IPS-NIHi7 (cell line): ENCODE measurements around the gene ADA.
"Not testable (repeated sequence)": the region's sequence is repeated elsewhere in the genome, so short reads cannot be mapped to it uniquely, and the experiment has no call there.

Source experiments
- DNase-seq: peaks from one replicate; pipeline ENCODE4 v3.0.0; 2012; ENCODE audit warnings: mixed read lengths; ENCODE audit errors: extremely low spot score

ADA gene

DNA sequence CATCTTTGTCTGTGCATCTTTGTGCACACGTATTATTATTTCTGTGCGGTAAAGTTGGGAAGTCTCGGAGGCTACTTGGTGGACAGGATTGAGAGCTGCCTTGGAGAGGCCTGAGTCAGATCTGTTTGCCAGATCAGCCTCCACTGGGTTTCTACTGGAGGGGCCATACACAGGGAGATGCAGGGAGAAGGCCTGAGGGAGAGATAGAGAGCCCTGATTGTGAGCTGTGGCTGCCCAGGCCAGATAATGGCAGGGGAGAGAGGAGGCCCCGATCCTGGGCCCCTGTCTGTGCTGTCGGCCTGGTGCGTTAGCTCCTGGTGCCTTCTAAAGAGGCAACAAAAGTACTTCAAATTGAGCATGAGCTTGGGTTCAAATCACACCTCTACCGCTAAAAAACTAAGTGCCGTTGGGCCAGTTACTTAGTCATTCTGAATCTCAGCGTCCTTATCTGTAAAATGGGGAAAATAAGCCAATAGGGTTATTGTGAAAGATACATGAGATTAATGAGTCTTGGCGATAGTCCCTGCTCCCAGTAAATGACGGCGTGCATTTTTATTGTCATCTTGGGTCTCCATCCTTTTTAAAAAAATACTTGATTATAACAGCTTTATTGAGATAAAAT, 27.6 kb upstream of the ADA start:
- no peak for DNase-seq

DNA sequence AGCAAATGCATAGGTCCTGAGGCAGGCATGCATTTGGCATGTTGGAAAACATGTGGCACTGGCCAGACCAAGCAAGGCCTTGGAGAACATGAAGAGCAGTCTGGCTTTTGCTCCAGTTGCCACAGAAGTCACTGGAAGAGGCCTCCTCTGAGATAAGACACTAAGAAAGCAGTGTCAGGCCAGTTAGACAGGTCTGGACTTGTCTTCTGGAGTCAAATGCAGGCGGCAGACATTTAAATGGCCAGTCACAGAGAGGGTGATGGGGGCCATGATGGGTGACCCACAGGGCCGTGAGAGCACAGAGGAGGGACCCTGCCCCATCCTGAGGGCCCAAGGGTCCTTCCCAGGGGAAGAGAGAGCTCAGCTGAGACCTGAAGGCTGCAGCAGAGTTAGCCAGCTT, 26.7 kb upstream of the ADA start:
- no peak for DNase-seq

DNA sequence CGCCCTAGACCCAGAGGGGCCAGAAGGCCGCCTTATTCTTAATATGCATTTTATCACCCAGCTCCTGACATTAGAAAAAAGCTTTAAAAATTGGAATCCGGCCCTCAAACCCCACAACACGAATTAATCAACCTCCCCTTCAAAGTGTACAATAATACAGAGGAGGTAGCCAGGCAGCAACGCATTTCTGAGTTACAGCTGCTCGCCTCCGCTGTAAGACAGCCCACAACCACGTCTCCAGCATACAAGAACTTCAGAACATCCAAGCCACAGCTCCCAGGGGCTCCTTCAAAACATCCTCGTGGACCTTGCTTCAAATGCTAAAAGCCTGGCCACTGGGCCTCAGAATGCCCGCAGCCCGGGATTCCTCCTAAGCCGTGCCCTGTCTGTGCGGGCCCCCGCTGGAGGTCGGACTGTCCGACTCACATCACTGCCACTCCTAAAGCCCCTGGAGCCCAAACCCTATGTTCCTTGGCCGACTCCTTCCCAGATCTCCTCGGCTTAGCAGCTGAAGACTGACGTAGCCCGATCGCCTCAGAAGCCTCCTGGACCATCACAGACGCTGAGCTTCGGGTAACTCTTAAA, 20.9 kb upstream of the ADA start:
- not testable (repeated sequence) for DNase-seq

DNA sequence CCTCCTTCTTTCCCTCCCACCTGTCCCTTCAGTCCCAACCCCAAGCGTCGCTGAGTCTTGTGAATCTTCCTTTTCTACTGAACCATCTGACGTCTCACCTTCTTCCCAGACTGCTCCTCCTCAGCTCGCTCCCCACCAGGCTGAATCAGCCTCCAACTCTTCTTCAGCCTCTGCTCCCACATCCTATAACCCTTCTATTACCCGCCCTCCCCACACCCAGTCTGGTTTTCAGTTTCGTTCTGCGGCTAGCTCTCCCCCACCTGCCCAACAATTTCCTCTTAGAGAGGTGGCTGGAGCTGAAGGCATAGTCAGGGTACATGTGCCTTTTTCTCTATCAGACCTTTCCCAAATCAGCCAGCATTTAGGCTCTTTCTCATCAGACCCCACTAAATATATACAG, 20.0 kb upstream of the ADA start:
- not testable (repeated sequence) for DNase-seq

DNA sequence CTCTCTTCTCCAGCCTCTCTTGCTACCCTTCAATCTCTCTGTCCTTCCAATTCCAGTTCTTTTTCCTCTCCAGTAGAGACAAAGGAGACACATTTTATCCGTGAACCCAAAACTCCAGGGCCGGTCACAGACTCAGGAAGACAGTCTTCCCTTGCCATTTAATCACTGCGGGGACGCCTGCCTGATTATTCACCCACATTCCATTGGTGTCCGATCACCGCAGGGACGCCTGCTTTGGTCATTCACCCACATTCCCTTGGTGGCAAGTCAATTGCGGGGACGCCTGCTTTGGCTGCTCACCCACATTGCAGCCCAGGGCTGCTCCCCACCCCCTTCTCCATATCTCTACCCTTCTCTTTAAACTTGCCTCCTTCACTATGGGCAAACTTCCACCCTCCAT, 19.4 kb upstream of the ADA start:
- not testable (repeated sequence) for DNase-seq

DNA sequence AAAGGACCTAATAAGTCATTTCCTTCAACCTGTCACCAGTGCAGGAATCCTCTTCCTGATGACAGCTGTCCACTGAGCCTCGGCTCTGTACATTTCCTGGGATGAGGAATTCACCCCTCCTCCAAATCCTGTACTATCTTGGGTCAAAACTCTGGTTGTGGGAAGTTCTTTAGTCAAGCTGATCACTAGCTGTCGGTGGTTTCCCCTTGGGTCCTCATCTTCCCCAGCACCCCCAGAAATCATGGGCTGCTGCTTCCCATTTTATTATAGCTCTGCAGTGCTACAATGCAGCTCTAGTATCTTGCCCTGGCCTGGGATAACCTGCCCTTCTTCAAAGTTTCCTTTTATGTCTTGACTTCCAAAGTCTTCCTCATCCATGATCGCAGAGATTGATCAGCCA, 14.6 kb upstream of the ADA start:
- DNase-seq: no peak

DNA sequence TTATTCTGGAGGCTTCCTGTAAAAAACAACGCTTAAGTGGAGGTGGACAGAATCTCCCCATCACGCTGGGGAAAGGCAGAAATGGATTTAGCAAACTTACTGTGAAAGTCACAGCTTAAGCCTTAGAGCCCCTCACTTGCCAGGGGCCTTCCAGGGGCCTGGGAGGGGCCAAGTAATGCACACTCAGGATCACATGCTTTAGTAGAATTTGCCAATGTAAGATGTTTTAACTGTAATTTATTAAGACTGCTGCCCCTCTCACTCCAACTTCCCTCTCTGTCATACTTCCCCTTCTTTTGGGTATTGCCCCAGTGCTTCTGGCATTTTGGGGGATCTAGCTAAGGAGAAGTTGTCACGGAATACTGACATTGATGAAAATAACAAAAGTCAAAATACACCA, 12.6 kb upstream of the ADA start:
- DNase-seq: no peak

DNA sequence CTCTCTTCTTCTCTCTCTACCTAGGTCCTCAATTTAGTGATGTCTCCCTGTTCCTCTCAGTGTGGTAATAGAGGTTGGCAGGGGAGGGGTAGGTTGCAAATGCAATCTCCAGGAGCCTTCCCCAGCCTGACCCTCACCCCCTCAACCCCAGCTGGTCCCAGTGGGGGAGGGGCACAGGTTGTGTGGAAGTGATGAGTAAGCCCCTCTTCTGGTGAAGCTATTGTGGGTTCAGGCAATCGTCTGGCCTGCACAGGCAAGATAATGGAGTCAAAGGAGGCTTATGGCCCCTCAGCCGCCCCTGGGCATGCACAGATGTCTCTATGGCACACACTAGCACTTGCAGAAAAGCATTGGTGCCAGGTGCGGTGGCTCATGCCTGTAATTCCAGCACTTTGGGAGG, 10.8 kb upstream of the ADA start:
- no peak for DNase-seq

DNA sequence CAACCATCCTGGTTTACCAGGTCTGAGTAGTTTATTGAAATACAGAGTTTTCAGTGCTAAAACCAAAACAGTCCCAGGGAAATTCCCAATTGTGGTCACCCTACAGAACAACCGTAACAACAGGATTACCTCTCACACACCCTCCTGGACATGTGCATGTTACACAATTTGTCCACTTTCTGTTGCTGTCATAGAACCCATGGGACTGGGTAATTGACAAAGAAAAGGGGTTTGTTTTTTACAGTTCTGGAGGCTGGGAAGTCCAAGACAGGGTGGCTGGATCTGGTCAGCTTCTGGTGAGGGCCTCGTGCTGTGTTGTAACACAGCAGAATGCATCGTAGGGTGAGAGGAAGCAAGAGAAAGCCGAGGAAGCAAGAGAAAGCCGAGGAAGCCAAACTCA, 9.1 kb upstream of the ADA start:
- no peak for DNase-seq

DNA sequence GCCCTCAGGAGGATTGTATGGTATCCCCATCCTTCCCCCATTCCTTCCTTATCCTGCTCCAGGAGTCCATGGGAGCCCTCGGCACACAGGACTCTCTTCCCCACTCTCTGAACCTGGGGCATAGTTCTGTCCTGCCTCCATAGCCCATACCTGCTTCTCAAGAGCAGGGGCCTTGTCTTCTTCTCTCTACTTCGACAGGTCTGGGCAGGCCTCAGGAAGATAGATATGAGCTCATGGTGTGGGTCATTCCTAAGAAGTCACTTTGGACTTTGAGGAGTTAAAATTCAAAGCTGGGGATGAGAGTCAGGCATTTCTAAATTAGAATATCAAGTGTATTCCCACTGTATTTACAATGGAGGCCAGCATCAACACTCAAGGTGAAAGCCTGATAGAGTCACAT, 8.4 kb upstream of the ADA start:
- DNase-seq: no peak

DNA sequence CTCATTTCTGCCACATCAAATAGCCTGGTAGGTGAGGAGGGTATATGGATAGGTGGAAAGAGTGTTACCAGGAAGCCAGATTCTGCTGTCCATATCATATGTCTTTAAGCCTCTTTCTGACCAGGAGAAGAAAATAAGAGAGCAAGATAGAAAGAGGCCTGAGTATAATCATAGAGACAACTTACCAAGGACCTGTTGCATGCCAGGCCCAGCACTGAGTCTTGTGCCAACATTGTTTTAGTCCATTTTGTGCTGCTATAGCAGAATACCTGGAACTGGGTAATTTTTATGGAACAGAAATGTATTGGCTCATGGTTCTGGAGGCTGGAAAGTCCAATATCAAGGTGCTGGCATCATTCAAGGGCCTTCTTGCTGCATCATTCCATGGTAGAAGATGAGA, 7.3 kb upstream of the ADA start:
- DNase-seq: no peak

DNA sequence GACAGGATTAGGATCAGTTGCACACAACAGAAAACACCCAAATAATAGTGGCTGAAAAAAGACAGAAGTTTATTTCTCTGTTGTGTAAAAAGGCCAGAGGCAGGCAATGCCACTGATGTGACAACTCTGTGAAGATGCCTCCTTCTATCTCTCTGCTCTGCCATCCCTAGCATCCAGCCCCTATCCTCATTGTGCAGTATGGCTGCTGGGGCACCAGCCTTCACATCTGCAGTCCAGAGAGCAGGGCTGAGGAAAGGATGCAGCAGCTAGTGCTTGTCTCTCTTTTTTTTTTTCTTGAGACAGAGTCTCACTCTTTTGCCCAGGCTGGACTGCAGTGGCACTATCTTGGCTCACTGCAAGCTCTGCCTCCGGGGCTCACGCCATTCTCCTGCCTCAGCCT, 6.4 kb upstream of the ADA start:
- no peak for DNase-seq

DNA sequence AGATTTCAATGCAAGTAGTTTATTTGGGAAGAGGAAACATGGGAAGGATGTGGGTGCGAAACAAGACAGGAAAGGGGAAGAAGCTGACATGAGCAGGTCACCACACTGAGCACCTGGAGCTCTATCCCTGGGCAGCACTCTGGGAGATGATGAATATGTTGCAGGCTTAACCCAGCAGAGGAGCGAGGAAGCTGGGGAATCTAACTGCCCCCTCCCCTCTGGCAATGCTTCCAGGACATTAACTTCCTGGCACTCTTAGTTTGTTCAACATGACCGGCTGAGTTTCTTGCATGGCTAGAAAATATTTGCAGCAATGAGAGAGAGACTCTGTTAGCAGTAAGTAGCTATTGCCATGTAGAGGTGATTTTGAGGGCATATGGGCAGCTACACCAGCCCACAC, 4.9 kb upstream of the ADA start:
- DNase-seq: no peak

DNA sequence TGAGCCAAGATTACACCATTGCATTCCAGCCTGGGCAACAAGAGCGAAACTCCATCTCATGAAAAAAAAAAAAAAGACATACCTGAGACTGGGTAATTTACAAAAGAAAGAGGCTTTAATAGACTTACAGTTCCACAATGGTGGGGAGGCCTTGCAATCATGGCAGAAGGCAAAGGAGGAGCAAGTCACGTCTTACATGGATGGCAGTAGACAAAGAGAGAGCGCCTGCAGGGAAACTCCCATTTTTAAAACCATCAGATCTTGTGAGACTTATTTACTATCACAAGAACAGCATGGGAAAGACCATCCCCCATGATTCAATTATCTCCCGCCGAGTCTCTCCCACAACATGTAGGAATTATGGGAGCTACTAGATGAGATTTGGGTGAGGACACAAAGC, 2.7 kb upstream of the ADA start:
- not testable (repeated sequence) for DNase-seq

DNA sequence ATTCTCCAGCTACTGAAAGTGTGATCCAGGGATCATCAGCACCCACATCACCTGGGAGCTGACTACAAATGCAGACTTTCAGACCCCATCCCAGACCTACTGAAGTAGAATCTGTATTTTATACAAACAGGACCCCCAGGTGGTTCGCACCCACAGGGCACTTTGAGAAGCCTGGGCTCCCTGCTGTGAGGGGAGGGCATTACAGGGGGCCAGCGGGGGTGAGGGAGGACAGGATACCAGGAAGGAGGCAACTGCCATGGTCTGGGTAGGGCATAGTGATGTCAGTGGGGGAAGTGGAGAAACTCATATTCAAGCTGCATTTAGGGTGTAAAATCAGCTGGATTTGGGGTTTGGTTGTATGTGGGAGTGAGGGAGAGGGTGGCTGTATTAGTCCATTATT, 2.0 kb upstream of the ADA start:
- no peak for DNase-seq

DNA sequence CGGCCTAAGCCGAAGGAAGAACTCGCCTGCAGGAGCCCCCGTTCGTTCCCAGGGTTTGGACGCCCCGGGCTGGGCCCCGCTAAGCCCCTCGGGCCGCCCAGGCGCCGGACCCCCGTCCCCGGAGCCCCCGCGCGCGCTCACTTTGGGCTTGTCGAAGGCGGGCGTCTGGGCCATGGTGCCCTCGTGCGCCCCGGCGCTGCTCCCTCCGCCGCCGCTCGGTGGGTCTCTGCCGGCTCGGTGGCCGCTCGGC, 140 bp downstream of the ADA start:
- DNase-seq: no peak

DNA sequence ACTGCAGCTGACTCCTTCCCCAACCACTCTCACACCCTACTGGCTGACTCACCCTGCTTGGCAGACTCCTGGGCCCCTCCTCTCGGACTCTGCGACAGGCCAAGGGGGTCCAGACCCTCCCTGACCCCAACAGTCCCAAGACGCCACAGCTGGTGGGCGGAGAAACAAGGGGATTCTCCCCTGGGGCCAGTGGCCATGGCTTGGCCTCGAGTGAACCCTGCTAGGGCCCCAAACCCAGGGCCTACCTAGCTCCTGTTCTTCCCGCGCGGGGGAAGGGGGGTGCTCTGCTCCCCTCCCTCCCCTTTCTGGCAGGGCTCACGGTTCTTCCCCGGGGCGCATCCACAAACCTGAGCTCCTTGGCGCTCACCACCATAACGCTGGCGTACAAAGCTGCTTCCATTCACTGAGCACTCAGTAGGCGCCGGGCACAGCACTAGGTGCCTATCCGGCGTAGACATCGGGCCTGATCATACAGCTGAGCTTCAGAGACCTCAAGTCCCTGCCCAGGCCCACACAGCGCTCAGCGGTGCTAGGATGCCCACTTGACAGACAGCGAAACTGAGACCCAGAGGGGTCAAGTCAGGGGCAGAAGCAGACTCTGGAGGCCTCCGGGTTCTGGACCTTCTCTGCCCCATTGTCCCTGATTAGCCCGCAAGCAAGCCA, 597 bp downstream of the ADA start:
- DNase-seq: no peak

DNA sequence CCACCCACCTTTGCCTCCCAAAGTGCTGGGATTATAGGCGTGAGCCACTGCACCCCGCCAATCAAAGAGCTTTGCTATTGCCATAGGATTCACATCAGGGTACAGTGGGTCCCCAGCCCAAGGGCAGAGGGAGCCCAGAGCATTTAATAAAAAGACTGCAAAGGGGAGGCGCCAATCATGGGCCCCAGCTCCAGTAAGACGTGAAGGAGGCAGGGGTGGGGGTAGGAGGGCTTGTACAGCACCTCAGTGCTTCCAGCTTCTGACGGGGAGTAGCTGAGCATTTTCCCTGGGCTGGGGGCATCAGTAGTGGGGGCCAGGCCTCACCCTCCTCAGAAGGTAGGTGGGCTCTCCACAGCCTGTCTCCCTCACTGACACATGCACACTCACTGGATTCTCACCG, 1.5 kb downstream of the ADA start:
- DNase-seq: no peak

DNA sequence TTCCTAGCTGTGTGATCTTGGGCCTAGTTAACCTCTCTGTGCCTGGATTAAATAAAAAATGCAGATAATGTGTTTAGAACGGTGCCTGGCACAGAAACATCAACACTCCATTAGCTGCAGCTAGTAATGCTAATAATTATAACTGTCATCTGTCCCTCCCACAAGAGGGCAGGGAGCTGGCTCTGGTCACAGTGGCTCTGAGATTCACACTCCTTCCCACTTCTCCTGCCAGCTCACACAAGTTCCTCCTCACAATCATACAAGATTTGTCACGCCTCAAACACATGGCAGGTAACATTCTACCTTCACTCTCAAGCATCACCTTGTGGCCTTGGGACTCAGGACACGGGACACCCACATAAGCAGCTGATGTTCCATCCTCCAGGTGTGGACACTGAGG, 2.4 kb downstream of the ADA start:
- no peak for DNase-seq

DNA sequence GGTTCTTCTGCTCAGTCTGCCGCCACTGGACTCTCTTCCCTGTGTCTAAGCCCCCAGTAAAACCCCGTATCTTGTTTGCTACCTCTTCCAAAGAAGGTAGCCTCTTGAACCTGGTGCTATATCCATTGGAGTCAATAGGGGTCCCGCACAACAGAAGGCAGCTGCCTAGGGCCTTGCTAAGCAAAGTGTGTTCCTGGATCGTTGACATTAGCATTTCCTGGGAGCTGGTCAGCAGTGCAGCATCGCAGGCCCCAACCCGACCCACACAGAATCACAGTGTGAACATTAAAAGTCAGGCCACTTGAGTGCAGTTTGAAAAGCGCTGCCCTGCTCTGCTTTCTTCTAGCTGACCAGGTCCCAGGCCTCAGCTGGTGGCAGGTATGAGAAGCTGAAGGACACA, 2.9 kb downstream of the ADA start:
- DNase-seq: no peak

DNA sequence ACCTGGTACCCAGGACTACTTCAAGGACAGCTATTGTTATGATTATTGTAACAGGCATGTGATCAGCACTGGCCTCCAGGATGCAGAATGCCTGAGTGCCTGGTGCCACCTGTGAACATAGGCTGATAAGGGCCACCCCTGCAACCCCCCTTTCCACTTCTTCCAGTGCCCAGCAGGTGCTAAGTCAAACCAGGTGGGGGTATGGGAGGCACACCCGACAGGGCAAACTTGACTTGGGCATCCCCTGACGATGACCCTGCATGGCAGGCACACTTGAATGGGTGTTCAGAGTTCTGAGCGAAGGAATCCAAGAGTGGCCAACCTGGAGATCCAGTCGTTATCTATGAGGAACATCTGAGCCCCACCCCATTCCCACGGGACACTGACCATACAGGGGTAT, 3.4 kb downstream of the ADA start:
- no peak for DNase-seq

DNA sequence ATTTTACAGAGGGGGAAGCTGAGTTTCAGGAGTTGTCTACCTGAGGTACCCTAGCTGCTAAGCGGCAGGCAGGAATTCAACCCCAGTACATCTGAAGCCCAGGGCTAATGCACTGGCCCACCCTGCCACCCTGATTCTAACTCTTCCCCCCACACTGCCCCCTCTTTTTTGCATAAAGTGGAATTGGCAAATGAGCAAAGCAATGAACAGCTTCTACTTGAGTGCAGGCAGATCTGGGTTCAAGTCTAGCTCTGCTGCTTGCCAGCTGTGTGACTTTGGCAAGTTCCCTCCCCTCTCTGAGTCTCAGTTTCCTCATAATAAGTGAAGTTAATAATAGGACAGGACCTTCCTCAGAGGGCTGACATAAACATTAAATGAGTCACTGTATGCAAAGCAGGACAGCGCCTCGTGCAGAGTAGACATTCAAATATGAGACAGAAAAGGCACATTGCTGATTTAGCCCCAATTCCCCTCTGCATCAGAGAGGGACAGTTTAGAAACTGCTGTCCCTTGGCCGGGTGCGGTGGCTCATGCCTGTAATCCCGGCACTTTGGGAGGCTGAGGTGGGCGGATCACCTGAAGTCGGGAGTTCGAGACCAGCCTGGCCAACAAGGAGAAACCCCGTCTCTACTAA, 4.7 kb downstream of the ADA start:
- DNase-seq: no peak

DNA sequence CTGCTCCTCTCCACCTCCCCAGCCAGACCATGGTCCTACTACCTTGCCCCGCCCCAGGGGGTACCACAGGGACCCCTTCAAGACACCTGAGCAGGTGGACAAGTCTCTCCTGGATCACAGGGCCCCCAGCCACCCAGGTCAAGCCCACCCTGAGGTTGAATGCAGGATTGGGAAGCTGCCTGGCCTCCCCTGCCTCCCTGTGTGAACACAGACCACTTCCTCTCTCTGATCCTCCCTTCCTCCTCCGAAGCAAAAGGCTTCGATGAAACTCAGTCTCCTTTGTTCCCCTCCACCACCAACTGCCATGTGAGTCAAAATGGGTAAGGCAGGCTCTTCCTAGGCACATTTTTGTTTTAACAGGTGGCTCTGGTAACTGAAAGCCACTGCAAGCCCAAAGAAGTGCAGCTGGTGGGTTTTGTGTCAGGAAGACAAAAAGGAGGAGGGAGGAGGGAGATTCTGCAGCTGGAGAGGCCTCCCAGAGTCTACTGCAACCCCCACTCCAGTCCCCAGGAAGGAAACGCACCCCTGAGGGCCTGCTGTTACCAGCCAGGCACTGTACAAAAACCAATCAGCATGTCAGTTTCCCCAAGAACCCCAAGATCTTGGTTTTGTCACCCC, 5.4 kb downstream of the ADA start:
- DNase-seq: no peak
